GM18511 (cell line): ENCODE data around the gene BPIFB4.

Source experiments
- ATAC-seq: cut with Tn5 transposase; IDR thresholded peaks from one replicate; pipeline ENCODE4 v1.9.1; 2021; ENCODE audit warnings: mild to moderate bottlenecking, moderate library complexity; ENCODE audit not compliant: unreplicated experiment

Gene BPIFB4

GRCh38 chr20:33061658-33062028 is 17.8 kb upstream of the BPIFB4 start:
- ATAC-seq: no peak

GRCh38 chr20:33062105-33062824 is 17.2 kb upstream of the BPIFB4 start:
- no peak for ATAC-seq

GRCh38 chr20:33062825-33063149 is 16.7 kb upstream of the BPIFB4 start:
- ATAC-seq: no peak

GRCh38 chr20:33063271-33063670 is 16.2 kb upstream of the BPIFB4 start:
- no peak for ATAC-seq

- no peak for ATAC-seq
Observed at GRCh38 chr20:33064572-33065287, 14.7 kb upstream of the BPIFB4 start.

DNA sequence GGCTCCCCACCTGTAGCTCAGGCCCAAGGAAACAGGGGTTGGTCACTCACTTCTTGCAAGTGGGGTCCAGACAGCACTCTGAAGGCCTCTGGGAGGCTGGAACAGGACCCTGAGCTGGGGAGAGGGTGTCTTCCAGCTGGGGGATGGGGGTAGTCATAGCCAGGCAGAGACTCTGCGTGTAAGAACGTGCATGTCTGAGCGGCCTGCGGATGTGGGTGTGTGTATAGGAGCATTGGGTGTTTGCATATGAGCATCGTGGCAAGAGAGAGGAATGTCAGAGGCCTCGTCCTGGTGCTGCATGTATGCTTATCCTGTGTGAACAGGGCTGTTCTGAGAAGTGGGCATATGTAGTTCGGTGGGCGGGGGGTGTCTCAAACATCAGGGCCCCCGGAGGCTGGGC is 13.7 kb upstream of the BPIFB4 start:
- no peak for ATAC-seq

DNA sequence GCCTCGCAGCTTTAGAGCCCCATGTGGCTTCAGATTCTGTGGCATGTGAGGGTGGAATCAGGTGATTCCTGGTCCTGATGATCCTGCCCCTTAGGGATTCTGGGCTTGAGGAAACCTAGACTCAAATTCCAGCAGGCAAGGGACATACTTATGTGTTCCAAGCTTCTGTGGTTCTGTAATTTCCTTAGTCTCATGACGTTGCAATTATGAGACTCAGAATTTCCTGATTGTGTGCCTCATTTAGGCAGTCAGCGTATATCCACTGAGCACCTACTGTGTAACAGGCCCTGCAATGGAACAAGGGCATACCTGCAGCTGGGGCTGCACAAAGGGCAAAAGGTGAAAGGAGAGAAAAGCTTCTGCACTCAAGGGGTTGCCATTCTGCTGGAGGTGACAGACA is 11.6 kb upstream of the BPIFB4 start:
- ATAC-seq: no peak

DNA sequence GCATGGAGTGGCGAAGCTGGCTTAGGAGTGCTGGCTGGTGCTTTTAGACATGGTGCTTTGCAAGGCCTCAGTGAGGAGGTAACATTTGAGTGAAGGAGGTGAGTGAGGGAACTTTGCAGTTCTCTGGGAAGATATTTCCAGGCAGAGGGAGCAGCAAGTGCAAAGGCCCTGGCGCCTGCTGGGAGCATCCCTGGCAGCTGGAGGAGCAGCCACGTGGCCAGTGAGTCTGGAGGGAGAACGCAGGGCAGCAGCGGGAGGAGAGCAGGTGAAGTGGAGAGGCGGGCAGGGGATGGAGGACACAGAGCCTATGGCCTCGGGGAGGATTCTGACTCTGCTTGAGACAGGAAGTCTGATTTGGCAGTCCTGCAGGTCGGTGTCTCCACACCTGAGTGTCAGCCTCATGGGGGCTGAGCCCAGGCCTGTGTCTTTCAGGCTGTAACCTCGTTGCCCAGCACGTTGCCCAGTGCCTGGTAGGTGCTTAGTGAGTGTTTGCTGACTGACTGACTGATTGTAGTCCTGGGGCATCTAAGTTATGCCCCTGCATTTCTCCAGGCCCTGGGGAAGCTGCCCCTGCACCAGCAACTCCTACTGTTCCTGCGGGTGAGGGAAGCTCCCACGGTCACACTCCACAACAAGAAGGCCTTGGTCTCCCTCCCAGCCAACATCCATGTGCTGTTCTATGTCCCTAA is 11.0 kb upstream of the BPIFB4 start:
- no peak for ATAC-seq

DNA sequence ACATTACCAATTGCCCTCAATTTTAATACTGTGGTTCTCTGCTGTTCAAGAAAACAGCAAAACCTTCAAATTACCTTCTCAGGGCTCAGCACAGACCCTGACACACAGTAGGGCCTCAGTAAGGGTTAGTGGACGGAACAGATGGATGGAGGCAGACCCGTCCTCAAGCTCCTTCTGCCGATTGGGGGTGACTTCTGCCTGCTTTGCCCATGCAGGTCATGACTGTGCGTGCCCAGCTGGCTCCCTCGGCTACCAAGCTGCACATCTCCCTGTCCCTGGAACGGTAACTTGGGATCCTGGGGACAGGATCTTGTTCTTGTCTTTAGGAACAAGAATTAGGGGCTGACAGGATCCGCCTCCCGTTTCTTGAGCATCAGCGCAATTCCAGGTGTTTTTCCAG is 9.8 kb upstream of the BPIFB4 start:
- ATAC-seq: no peak

DNA sequence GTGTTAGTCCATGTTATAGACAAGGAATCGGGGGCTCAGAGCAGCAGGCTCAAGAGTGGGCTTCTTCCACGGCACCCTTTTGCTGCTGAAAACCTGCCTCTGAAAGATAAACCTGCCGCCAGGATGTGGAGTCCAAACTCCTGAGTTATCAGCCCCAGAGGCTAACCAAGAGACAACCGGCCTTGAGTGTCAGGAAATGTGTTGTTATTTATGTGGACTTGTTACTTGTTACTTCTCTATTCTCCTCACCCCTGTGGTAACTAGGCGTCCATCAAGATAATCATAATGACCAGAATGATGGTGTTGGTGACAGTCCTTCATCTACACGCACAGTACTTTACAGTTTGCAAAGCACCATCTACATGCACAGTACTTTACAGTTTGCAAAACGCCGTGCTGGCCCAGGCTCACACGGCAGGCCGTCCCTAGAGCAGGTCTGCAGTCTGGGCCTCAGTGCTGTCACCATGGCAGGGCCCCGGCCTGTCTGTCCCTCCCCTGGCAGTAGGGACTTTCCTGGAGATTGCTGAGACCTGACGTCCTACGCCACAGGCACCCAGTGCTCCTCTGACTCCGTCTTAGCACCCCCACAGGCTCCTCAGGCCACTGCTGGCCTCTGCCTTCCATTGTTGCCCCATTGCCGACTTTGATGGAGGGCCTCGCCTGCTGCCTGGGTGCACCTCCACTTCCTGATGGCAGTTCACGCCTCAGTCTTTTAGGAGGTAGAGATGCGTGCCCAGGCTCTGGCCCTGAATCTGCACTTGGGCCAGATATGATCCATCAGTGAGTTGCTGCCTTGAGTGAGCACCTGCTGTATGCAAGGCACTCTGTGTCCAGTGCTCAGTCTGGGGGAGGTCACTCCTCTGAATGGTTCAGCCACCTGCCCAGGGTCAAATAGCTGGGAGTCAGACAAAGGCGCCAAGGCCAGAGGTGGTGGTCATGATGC is 9.1 kb upstream of the BPIFB4 start:
- no peak for ATAC-seq

DNA sequence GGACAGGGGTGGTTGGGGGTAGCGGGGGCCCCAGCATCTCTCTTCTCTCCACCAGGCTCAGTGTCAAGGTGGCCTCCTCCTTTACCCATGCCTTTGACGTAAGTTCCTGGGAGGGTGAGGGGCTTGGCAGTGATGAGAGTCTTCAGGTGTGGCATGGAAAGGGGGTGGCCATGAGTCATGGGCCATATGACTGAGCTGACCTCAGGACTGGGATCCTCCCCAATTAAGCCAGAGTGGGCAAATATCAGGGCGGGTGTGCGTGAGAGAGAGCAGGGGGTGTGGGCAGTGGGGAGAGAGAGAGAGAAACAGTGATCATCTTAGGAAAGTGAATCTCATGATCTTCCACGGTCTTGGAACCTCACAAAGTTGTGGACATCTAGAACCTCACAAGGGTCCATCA is 8.2 kb upstream of the BPIFB4 start:
- ATAC-seq: no peak

GRCh38 chr20:33072362-33072761 is 7.1 kb upstream of the BPIFB4 start:
- ATAC-seq: no peak

DNA sequence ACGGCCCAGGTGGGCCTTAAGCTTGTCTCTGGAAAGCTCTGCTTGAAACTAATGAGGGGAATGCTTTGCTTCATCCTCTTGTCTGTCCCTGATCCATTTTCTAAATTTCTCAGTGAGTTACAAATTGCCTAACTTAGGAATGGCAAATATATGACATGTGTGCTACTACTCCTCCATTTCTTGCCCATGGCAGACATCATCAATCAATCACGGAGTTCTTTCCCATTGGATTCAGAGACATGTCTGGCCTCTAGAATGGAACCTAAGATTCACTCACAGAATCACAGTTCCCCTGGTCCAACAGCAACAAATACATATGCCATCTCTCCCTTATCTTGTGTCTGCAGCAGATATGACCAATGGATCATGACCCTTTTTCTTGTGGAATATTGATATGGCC is 6.6 kb upstream of the BPIFB4 start:
- no peak for ATAC-seq

GRCh38 chr20:33074675-33075074 is 4.8 kb upstream of the BPIFB4 start:
- no peak for ATAC-seq

- no peak for ATAC-seq
Observed at GRCh38 chr20:33075281-33075680, 4.2 kb upstream of the BPIFB4 start.

GRCh38 chr20:33076662-33077372 is 2.6 kb upstream of the BPIFB4 start:
- no peak for ATAC-seq

- no peak for ATAC-seq
Observed at GRCh38 chr20:33081411-33082154, 2.1 kb downstream of the BPIFB4 start.

DNA sequence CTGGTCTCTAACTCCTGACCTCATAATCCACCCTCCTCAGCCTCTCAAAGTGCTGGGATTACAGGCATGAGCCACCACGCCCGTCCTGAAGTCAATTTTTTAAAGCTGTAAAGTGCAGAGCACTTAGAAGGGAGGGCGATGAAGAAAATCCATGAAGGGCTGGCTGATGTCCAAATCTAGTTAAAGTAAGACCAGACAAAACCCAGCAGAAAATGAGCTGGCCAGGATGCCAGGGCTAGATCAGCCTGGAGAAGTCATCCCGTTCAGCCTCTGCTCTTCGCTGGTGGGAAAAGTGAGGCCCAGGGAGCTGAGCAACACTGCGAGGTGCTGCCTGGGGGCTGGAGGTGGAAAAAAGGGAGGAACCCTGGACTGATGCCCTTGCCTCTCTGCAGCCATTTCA is 3.1 kb downstream of the BPIFB4 start:
- no peak for ATAC-seq

DNA sequence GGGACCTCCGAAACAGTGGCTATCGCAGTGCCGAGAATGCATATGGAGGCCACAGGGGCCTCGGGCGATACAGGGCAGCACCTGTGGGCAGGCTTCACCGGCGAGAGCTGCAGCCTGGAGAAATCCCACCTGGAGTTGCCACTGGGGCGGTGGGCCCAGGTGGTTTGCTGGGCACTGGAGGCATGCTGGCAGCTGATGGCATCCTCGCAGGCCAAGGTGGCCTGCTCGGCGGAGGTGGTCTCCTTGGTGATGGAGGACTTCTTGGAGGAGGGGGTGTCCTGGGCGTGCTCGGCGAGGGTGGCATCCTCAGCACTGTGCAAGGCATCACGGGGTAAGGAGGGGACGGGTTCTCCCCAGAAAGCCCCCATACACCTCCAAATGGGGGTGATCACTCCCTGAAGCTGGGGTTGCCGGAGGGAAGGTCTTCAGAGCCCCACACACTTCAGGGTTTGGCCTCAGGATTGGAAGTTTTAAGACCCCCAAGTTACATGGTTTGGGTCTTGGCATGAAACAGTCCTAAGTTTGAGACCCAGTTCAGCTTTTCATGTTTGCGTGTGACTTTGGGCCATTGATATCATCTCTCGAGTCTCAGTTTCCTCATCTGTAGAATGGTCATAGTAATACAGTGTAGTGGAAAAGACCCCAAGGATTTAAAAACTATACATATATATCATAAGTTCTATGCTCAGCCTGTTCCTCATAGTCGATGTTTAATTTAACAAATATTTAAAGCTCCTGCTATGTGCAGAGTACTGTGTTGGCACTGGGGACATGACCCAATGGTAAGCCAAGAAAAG is 4.3 kb downstream of the BPIFB4 start:
- ATAC-seq: no peak
